HepG2 (cell line): Measurements from ENCODE around the gene SGF29. TPM values are rescaled to one million over a fixed set of nuclear protein-coding genes. Genes with fewer than 3 reads are reported as not detected.

Experiments
- ARHGAP35 ChIP-seq: sonication (generic); formaldehyde crosslinking; IDR thresholded peaks from 2 replicates; pipeline ENCODE4 v1.9.0; 2022; ENCODE audit warnings: mild to moderate bottlenecking, inconsistent platforms, moderate library complexity, missing genetic modification reagents, borderline replicate concordance
- ARNTL ChIP-seq: sonication (generic); formaldehyde crosslinking; IDR thresholded peaks from 2 replicates; pipeline ENCODE4 v1.4.0; 2020; ENCODE audit warnings: mild to moderate bottlenecking, missing genetic modification reagents
- CBX2 ChIP-seq, 2 experiments: fragments of 200-600 bp in 1 of 2; sonication (generic); formaldehyde crosslinking in 1 of 2; IDR thresholded peaks; 2 replicates each; pipeline versions ENCODE4 v1.7.0 to v1.8.1; 2018 to 2022; ENCODE audit warnings: low read depth in 2 of 2, low read length in 1 of 2, mild to moderate bottlenecking in 1 of 2, missing genetic modification reagents in 1 of 2
- FOXA3 ChIP-seq: IDR thresholded peaks from 2 replicates; pipeline ENCODE4 v1.6.1; 2016; ENCODE audit warnings: missing genetic modification reagents, missing compliant biosample characterization
- GZF1 ChIP-seq: sonication (generic); formaldehyde crosslinking; IDR thresholded peaks from 2 replicates; pipeline ENCODE4 v1.5.1; 2020; ENCODE audit warnings: mild to moderate bottlenecking, missing genetic modification reagents
- HNF4A ChIP-seq: sonication (generic); formaldehyde crosslinking; IDR thresholded peaks from 2 replicates; pipeline ENCODE4 v1.4.0; 2020; ENCODE audit warnings: missing genetic modification reagents
- HNRNPH1 ChIP-seq: fragments of 200-400 bp; formaldehyde crosslinking; optimal IDR thresholded peaks from 2 replicates; pipeline ENCODE3; 2017; ENCODE audit warnings: mild to moderate bottlenecking, low read depth, low read length
- HOXA3 ChIP-seq: sonication (generic); formaldehyde crosslinking; IDR thresholded peaks from 2 replicates; pipeline ENCODE4 v1.5.0; 2020; ENCODE audit warnings: missing genetic modification reagents
- MED8 ChIP-seq: sonication (generic); formaldehyde crosslinking; IDR thresholded peaks from 2 replicates; pipeline ENCODE4 v1.8.1; 2023; ENCODE audit warnings: mild to moderate bottlenecking, missing genetic modification reagents; ENCODE audit not compliant: insufficient replicate concordance
- MEIS1 ChIP-seq: sonication (generic); formaldehyde crosslinking; IDR thresholded peaks from 2 replicates; pipeline ENCODE4 v1.9.0; 2021; ENCODE audit warnings: mild to moderate bottlenecking, missing genetic modification reagents, moderate library complexity, borderline replicate concordance
- MLLT10 ChIP-seq: sonication (generic); formaldehyde crosslinking; IDR thresholded peaks from 2 replicates; pipeline ENCODE4 v1.4.0; 2020; ENCODE audit warnings: missing genetic modification reagents
- MTA1 ChIP-seq: sonication (generic); formaldehyde crosslinking; IDR thresholded peaks from 2 replicates; pipeline ENCODE4 v1.4.0; 2020; ENCODE audit warnings: missing genetic modification reagents, mild to moderate bottlenecking, borderline replicate concordance
- RXRB ChIP-seq: IDR thresholded peaks from 2 replicates; pipeline ENCODE4 v1.6.1; 2016; ENCODE audit warnings: borderline replicate concordance, missing genetic modification reagents, missing compliant biosample characterization
- ZNF232 ChIP-seq: sonication (generic); formaldehyde crosslinking; IDR thresholded peaks from 2 replicates; pipeline ENCODE4 v1.4.0; 2020; ENCODE audit warnings: missing genetic modification reagents, borderline replicate concordance
- ZNF543 ChIP-seq: sonication (generic); formaldehyde crosslinking; IDR thresholded peaks from 2 replicates; pipeline ENCODE4 v1.4.0; 2020; ENCODE audit warnings: mild to moderate bottlenecking, missing genetic modification reagents
- ZNF7 ChIP-seq: IDR thresholded peaks from 2 replicates; pipeline ENCODE4 v1.6.1; 2016; ENCODE audit warnings: missing biosample characterization, missing genetic modification reagents
- ZNF772 ChIP-seq: sonication (generic); formaldehyde crosslinking; IDR thresholded peaks from 2 replicates; pipeline ENCODE4 v1.5.0; 2020; ENCODE audit warnings: mild to moderate bottlenecking, missing genetic modification reagents
- polyA plus RNA-seq, 8 experiments: library from polyadenylated mRNA; depleted of rRNA in 3 of 8; stranded (reverse) in 7 of 8; unstranded in 1 of 8; fragments of >200 nt; fragmentation: Illumina TruSeq in 4 of 8; extraction: Trizol in 4 of 8; gene quantifications; 2 replicates each; pipeline versions ENCODE4 v1.2.1 to v1.2.3, GENCODE V29; 2011 to 2016; ENCODE audit warnings: low read depth in 4 of 8, missing spikeins in 1 of 8, mixed read lengths in 1 of 8; ENCODE audit not compliant: insufficient read depth in 1 of 8
- total RNA-seq, 5 experiments: library from RNA; depleted of rRNA; stranded (reverse); fragments of >200 nt; fragmentation: Illumina TruSeq; extraction: Trizol; gene quantifications; 2 replicates each; pipeline ENCODE4 v1.2.3, GENCODE V29; 2016; ENCODE audit warnings: low read depth in 1 of 5
- TF ChIP-seq, protein P1 (sequence below): sonication (generic); formaldehyde crosslinking; IDR thresholded peaks from 2 replicates; pipeline ENCODE4 v1.4.0; 2020; ENCODE audit warnings: missing genetic modification reagents
- TF ChIP-seq, protein P2 (sequence below): sonication (generic); formaldehyde crosslinking; IDR thresholded peaks from 2 replicates; pipeline ENCODE4 v1.5.0; 2020; ENCODE audit warnings: missing genetic modification reagents
- TF ChIP-seq, protein P3 (sequence below): sonication (generic); formaldehyde crosslinking; IDR thresholded peaks from 2 replicates; pipeline ENCODE4 v1.5.0; 2020; ENCODE audit warnings: mild to moderate bottlenecking, missing genetic modification reagents

SGF29 gene
- total and polyA plus RNA-seq, 2 of the 13 experiments (the other 11 are each of a cell fraction or from before 2014, with no cell fraction given) = 5.0 to 29.4 TPM

DNA sequence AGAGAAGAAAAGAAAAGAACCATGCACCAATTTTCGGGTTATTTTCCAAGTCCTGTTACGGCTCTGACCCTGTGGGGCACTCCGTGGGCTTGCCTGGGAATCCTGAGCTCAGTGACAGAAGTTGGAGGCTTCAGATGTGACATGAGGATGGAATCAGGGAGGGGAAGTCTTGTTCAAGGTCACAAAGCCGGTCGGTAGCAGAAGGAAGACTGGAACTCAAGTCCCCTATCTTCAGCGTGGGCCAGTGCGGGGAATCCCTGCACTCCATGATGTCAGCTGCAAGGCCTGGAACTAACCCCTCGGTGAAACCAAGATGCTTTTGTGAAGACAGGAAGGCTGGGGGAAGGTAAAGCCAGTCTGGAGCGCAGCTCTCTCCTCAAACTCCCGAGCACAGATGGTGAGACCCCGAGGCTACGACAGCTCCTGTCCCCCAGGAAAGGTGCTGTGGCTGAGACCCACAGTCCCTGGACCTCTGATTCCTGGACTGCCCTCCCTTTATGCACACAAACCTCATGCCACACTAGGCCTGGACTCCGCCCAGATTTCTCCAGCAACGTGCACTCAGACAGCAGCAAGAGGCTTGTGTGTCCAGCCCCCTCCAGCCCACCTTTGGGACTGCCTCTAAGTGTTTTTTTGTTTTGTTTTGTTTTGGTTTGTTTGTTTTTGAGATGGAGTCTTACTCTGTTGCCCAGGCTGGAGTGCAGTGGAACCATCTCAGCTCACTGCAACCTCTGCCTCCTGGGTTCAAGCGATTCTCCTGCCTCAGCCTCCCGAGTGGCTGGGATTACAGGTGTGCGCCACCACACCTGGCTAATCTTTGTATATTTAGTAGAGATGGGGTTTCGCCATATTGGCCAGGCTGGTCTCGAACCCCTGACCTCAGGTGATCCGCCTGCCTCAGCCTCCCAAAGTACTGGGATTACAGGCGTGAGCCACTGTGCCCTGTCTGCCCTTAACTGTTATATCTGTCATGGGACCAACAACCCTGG lies 41.6 kb upstream of the SGF29 start (continued):
- TF ChIP-seq HOXA3 (CRISPR knock-in tag) (peak; percentile 63; the same call in 1 of the 2 replicates), ZNF7 (CRISPR knock-in tag) (no peak), CBX2 (IDR thresholded peaks at IDR 0.05; ENCODE audit: low read depth, low read length) (no peak), CBX2 (CRISPR knock-in tag; IDR thresholded peaks at IDR 0.05; ENCODE audit: low read depth) (no peak), ZNF543 (CRISPR knock-in tag) (no peak), RXRB (CRISPR knock-in tag) (no peak), FOXA3 (CRISPR knock-in tag) (no peak), HNRNPH1 (no peak), MEIS1 (CRISPR knock-in tag) (no peak), MTA1 (CRISPR knock-in tag) (no peak), ZNF772 (no peak), ARHGAP35 (no peak), MED8 (CRISPR knock-in tag) (no peak), GZF1 (CRISPR knock-in tag) (no peak), ARNTL (no peak), HNF4A (CRISPR knock-in tag) (peak; percentile 31; the same call in 1 of the 2 replicates), ZNF232 (CRISPR knock-in tag) (0 out of 2 replicates have a peak, but pooled peaks have one; percentile 40), MLLT10 (CRISPR knock-in tag) (no peak)
- TF ChIP-seq, protein P1, sequence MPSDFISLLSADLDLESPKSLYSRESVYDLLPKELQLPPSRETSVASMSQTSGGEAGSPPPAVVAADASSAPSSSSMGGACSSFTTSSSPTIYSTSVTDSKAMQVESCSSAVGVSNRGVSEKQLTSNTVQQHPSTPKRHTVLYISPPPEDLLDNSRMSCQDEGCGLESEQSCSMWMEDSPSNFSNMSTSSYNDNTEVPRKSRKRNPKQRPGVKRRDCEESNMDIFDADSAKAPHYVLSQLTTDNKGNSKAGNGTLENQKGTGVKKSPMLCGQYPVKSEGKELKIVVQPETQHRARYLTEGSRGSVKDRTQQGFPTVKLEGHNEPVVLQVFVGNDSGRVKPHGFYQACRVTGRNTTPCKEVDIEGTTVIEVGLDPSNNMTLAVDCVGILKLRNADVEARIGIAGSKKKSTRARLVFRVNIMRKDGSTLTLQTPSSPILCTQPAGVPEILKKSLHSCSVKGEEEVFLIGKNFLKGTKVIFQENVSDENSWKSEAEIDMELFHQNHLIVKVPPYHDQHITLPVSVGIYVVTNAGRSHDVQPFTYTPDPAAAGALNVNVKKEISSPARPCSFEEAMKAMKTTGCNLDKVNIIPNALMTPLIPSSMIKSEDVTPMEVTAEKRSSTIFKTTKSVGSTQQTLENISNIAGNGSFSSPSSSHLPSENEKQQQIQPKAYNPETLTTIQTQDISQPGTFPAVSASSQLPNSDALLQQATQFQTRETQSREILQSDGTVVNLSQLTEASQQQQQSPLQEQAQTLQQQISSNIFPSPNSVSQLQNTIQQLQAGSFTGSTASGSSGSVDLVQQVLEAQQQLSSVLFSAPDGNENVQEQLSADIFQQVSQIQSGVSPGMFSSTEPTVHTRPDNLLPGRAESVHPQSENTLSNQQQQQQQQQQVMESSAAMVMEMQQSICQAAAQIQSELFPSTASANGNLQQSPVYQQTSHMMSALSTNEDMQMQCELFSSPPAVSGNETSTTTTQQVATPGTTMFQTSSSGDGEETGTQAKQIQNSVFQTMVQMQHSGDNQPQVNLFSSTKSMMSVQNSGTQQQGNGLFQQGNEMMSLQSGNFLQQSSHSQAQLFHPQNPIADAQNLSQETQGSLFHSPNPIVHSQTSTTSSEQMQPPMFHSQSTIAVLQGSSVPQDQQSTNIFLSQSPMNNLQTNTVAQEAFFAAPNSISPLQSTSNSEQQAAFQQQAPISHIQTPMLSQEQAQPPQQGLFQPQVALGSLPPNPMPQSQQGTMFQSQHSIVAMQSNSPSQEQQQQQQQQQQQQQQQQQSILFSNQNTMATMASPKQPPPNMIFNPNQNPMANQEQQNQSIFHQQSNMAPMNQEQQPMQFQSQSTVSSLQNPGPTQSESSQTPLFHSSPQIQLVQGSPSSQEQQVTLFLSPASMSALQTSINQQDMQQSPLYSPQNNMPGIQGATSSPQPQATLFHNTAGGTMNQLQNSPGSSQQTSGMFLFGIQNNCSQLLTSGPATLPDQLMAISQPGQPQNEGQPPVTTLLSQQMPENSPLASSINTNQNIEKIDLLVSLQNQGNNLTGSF (CRISPR knock-in tag) = no peak
- TF ChIP-seq, protein P2, sequence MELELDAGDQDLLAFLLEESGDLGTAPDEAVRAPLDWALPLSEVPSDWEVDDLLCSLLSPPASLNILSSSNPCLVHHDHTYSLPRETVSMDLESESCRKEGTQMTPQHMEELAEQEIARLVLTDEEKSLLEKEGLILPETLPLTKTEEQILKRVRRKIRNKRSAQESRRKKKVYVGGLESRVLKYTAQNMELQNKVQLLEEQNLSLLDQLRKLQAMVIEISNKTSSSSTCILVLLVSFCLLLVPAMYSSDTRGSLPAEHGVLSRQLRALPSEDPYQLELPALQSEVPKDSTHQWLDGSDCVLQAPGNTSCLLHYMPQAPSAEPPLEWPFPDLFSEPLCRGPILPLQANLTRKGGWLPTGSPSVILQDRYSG (CRISPR knock-in tag) = no peak
- TF ChIP-seq, protein P3, sequence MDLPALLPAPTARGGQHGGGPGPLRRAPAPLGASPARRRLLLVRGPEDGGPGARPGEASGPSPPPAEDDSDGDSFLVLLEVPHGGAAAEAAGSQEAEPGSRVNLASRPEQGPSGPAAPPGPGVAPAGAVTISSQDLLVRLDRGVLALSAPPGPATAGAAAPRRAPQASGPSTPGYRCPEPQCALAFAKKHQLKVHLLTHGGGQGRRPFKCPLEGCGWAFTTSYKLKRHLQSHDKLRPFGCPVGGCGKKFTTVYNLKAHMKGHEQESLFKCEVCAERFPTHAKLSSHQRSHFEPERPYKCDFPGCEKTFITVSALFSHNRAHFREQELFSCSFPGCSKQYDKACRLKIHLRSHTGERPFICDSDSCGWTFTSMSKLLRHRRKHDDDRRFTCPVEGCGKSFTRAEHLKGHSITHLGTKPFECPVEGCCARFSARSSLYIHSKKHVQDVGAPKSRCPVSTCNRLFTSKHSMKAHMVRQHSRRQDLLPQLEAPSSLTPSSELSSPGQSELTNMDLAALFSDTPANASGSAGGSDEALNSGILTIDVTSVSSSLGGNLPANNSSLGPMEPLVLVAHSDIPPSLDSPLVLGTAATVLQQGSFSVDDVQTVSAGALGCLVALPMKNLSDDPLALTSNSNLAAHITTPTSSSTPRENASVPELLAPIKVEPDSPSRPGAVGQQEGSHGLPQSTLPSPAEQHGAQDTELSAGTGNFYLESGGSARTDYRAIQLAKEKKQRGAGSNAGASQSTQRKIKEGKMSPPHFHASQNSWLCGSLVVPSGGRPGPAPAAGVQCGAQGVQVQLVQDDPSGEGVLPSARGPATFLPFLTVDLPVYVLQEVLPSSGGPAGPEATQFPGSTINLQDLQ (CRISPR knock-in tag) = no peak
